TTC549 (cell line): ENCODE measurements around the gene GINM1.

ENCODE experiments used
- FAIRE-seq: peaks from 2 replicates; lab custom pipeline; 2012; peaks lifted over from hg19 to GRCh38; lab: Jason Lieb, UNC

The GINM1 gene

DNA sequence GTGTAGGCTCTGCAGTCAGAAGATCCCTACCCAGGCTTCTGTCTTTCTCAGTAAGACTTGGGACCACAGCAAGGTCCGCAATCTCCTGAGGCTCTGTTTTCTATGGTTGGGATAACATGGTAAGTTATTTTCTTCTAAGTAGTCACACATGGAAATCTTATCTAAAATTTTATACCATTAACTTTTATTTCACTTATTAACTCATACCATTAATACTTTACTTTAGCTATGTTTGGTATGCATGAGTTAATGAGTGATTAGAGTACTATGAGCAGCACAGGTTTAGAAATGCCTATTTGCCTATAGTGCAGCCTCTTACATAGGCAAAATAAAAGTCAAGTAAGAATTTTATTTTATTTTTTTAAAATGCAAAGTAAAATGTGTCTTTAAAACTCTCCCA lies 27.2 kb downstream of the GINM1 start:
- no peak for FAIRE-seq

- no peak for FAIRE-seq
These were observed 34.3 kb downstream of the GINM1 start for GRCh38 chr6:149600508-149600907.

GRCh38 chr6:149608381-149608982 lies 42.3 kb downstream of the GINM1 start:
- no peak for FAIRE-seq

DNA sequence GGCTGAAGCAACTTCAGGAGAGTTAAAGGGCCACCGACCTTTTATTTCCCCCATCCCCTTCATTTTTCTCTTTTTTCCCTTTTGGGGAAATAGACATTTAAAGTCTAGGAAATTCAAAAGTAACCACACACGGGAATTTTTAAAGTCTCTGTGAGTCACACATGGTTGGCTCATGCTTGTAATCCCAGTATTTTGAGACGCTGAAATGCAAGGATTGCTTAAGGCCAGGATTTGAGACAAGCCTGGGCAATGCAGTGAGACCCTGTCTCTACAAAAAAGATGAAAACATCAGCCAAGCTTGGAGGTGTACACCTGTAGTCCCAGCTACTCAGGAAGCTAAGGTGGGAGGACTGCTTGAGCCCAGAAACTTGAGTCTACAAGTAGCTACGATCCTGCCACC lies 48.2 kb downstream of the GINM1 start:
- FAIRE-seq = no peak

- no peak for FAIRE-seq
These were observed 49.6 kb downstream of the GINM1 start for GRCh38 chr6:149615805-149616204.

- no peak for FAIRE-seq
These were observed 61.5 kb downstream of the GINM1 start for GRCh38 chr6:149627672-149628071.

DNA sequence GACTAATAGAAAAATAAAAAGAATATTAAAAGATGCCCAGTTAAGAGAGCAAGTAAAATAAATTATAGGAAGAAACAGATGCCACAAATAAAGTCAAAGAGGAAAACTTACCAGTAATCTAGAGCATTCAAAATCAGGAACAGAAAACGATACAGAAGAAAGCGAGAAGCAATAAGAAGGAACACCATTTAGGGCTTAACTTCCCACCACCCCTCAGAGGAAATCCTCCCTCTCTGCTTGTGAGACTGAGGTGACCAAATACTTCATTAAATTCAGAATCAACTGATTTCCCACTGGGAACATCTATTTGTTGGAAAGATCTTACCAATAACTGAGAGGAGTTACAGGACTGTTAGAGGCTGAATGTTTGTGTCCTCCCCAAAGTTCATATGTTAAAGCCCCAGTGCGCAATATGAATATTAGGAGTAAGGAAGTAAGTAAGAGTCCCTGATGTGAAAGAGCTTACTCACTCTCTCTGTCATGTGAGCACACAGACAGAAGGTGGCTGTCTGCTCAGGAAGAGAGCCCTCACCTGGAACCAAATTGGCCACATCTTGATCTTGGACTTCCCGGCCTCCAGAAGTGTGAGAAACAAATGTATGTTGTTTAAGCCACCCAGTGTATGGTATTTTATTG lies 62.8 kb downstream of the GINM1 start:
- FAIRE-seq = no peak

- FAIRE-seq = no peak
These were observed 68.1 kb downstream of the GINM1 start for GRCh38 chr6:149634315-149634714.

- no peak for FAIRE-seq
These were observed 69.9 kb downstream of the GINM1 start for GRCh38 chr6:149636124-149636523.
